ENCODE data around the gene NMU.

GRCh38 chr4:55547918-55548317 is 88.2 kb downstream of the NMU start:
- TF ChIP-seq, protein P1, sequence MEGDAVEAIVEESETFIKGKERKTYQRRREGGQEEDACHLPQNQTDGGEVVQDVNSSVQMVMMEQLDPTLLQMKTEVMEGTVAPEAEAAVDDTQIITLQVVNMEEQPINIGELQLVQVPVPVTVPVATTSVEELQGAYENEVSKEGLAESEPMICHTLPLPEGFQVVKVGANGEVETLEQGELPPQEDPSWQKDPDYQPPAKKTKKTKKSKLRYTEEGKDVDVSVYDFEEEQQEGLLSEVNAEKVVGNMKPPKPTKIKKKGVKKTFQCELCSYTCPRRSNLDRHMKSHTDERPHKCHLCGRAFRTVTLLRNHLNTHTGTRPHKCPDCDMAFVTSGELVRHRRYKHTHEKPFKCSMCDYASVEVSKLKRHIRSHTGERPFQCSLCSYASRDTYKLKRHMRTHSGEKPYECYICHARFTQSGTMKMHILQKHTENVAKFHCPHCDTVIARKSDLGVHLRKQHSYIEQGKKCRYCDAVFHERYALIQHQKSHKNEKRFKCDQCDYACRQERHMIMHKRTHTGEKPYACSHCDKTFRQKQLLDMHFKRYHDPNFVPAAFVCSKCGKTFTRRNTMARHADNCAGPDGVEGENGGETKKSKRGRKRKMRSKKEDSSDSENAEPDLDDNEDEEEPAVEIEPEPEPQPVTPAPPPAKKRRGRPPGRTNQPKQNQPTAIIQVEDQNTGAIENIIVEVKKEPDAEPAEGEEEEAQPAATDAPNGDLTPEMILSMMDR (IDR thresholded peaks at IDR 0.05; ENCODE audit: low read depth, low read length, poor library complexity, severe bottlenecking) = no peak
- no peak for TF ChIP-seq EZH2phosphoT487 (IDR thresholded peaks at IDR 0.05; ENCODE audit: borderline replicate concordance, low read length)

Data from DOHH2 (cell line).